Adipocyte (in vitro differentiated cells): ENCODE data around the gene CMKLR1.

Experiments used
- DNase-seq: peaks from one replicate; pipeline ENCODE4 v3.0.0-alpha.2; 2015; ENCODE audit warnings: low read depth
- H3K27me3 ChIP-seq: replicated peaks from 2 replicates; pipeline ENCODE4 v1.7.0; 2013; ENCODE audit warnings: mild to moderate bottlenecking, low read length, moderate library complexity; ENCODE audit not compliant: control insufficient read depth, insufficient read depth
- H3K36me3 ChIP-seq: 2 replicates; pipeline ENCODE4 v1.7.0; 2013; ENCODE audit warnings: low read length, mild to moderate bottlenecking, moderate library complexity; ENCODE audit not compliant: control insufficient read depth, insufficient read depth, severe bottlenecking
- H3K4me1 ChIP-seq: 2 replicates; pipeline ENCODE4 v1.7.0; 2013; ENCODE audit warnings: mild to moderate bottlenecking, low read length, moderate library complexity; ENCODE audit not compliant: control insufficient read depth, insufficient read depth
- H3K4me3 ChIP-seq: 2 replicates; pipeline ENCODE4 v1.7.0; 2013; ENCODE audit warnings: mild to moderate bottlenecking, low read length, moderate library complexity
- H3K9ac ChIP-seq: 2 replicates; pipeline ENCODE4 v1.7.0; 2013; ENCODE audit warnings: mild to moderate bottlenecking, low read length, moderate library complexity
- H3K9me3 ChIP-seq: 2 replicates; pipeline ENCODE4 v1.7.0; 2013; ENCODE audit warnings: mild to moderate bottlenecking, low read length, moderate library complexity; ENCODE audit not compliant: control insufficient read depth

Gene CMKLR1

GRCh38 chr12:108289350-108290161 lies 49.6 kb downstream of the CMKLR1 start:
- DNase-seq: no peak
- Histone ChIP-seq H3K4me1 (peaks cover 15% of the 10 kb centered on the region), H3K4me3 (no peak overlapping the region), H3K27me3 (peaks cover 33% of the 10 kb centered on the region), H3K36me3 (peaks cover 12% of the 10 kb centered on the region), H3K9ac (no peak overlapping the region), H3K9me3 (peaks cover 5% of the 10 kb centered on the region)

- Histone ChIP-seq H3K36me3 (peaks cover 9% of the 10 kb centered on the region), H3K4me3 (no peak overlapping the region), H3K9me3 (peaks cover 5% of the 10 kb centered on the region), H3K27me3 (peaks cover 45% of the 10 kb centered on the region), H3K4me1 (peaks cover 15% of the 10 kb centered on the region), H3K9ac (no peak overlapping the region)
- DNase-seq: no peak
Measured at GRCh38 chr12:108287227-108287626, 51.9 kb downstream of the CMKLR1 start.

- DNase-seq: no peak
- Histone ChIP-seq H3K36me3 (no peaks in the 10 kb centered on the region), H3K9ac (no peak overlapping the region), H3K4me3 (no peak overlapping the region), H3K9me3 (no peaks in the 10 kb centered on the region), H3K4me1 (peaks cover 10% of the 10 kb centered on the region), H3K27me3 (peaks cover 47% of the 10 kb centered on the region)
Measured at GRCh38 chr12:108285016-108285415, 54.1 kb downstream of the CMKLR1 start.

GRCh38 chr12:108284163-108284562 lies 54.9 kb downstream of the CMKLR1 start:
- no peaks in the 10 kb centered on the region for H3K9me3 ChIP-seq
- peaks cover 56% of the 10 kb centered on the region for H3K27me3 ChIP-seq
- no peak for DNase-seq
- no peak overlapping the region for H3K4me3 ChIP-seq
- peaks cover 2% of the 10 kb centered on the region for H3K4me1 ChIP-seq
- no peak overlapping the region for H3K9ac ChIP-seq
- H3K36me3 ChIP-seq: no peaks in the 10 kb centered on the region

GRCh38 chr12:108282676-108283075 lies 56.4 kb downstream of the CMKLR1 start:
- DNase-seq: no peak
- no peaks in the 10 kb centered on the region for H3K36me3 ChIP-seq
- no peaks in the 10 kb centered on the region for H3K9me3 ChIP-seq
- peaks cover 62% of the 10 kb centered on the region for H3K27me3 ChIP-seq
- H3K4me3 ChIP-seq: no peak overlapping the region
- no peaks in the 10 kb centered on the region for H3K4me1 ChIP-seq
- no peak overlapping the region for H3K9ac ChIP-seq

- Histone ChIP-seq H3K9ac (no peak overlapping the region), H3K4me3 (no peak overlapping the region), H3K9me3 (no peaks in the 10 kb centered on the region), H3K27me3 (peaks cover 62% of the 10 kb centered on the region), H3K4me1 (no peaks in the 10 kb centered on the region), H3K36me3 (no peaks in the 10 kb centered on the region)
- no peak for DNase-seq
Measured at GRCh38 chr12:108282160-108282559, 57.0 kb downstream of the CMKLR1 start.

- Histone ChIP-seq H3K9ac (no peak overlapping the region), H3K4me1 (no peaks in the 10 kb centered on the region), H3K9me3 (peaks cover 8% of the 10 kb centered on the region), H3K4me3 (no peak overlapping the region), H3K27me3 (peaks cover 60% of the 10 kb centered on the region), H3K36me3 (no peaks in the 10 kb centered on the region)
- no peak for DNase-seq
Measured at GRCh38 chr12:108277613-108278012, 61.5 kb downstream of the CMKLR1 start.

- Histone ChIP-seq H3K27me3 (peaks cover 40% of the 10 kb centered on the region), H3K9me3 (peaks cover 12% of the 10 kb centered on the region), H3K4me3 (no peak overlapping the region), H3K4me1 (no peaks in the 10 kb centered on the region), H3K9ac (no peak overlapping the region), H3K36me3 (no peaks in the 10 kb centered on the region)
- DNase-seq: no peak
Measured at GRCh38 chr12:108273217-108273616, 65.9 kb downstream of the CMKLR1 start.

- Histone ChIP-seq H3K4me3 (no peak overlapping the region), H3K9me3 (peaks cover 12% of the 10 kb centered on the region), H3K36me3 (no peaks in the 10 kb centered on the region), H3K4me1 (no peaks in the 10 kb centered on the region), H3K9ac (no peak overlapping the region), H3K27me3 (peaks cover 40% of the 10 kb centered on the region)
- DNase-seq: no peak
Measured at GRCh38 chr12:108271951-108272872, 66.9 kb downstream of the CMKLR1 start.

GRCh38 chr12:108270849-108271143 lies 68.3 kb downstream of the CMKLR1 start:
- no peak for DNase-seq
- Histone ChIP-seq H3K4me1 (no peaks in the 10 kb centered on the region), H3K27me3 (peaks cover 49% of the 10 kb centered on the region)

GRCh38 chr12:108270035-108270848 lies 68.9 kb downstream of the CMKLR1 start:
- Histone ChIP-seq H3K9ac (no peak overlapping the region), H3K36me3 (no peaks in the 10 kb centered on the region), H3K27me3 (peaks cover 49% of the 10 kb centered on the region), H3K4me1 (no peaks in the 10 kb centered on the region), H3K4me3 (no peak overlapping the region), H3K9me3 (peaks cover 16% of the 10 kb centered on the region)
- no peak for DNase-seq

More at GRCh38 chr12:108270849-108271143, 68.3 kb downstream of the CMKLR1 start:
- Histone ChIP-seq H3K4me3 (no peak overlapping the region), H3K36me3 (no peaks in the 10 kb centered on the region), H3K9ac (no peak overlapping the region), H3K9me3 (peaks cover 16% of the 10 kb centered on the region)
